HG03558 (cell line): ENCODE results near the gene WDR37.
"Not testable (repeated sequence)": the region's sequence is repeated elsewhere in the genome, so short reads cannot be mapped to it uniquely, and the experiment has no call there.

Experiments
- ATAC-seq: cut with Tn5 transposase; IDR thresholded peaks from one replicate; pipeline ENCODE4 v1.9.1; 2021; ENCODE audit warnings: moderate number of reproducible peaks; ENCODE audit not compliant: unreplicated experiment; ENCODE audit errors: extremely low read depth

The WDR37 gene

DNA sequence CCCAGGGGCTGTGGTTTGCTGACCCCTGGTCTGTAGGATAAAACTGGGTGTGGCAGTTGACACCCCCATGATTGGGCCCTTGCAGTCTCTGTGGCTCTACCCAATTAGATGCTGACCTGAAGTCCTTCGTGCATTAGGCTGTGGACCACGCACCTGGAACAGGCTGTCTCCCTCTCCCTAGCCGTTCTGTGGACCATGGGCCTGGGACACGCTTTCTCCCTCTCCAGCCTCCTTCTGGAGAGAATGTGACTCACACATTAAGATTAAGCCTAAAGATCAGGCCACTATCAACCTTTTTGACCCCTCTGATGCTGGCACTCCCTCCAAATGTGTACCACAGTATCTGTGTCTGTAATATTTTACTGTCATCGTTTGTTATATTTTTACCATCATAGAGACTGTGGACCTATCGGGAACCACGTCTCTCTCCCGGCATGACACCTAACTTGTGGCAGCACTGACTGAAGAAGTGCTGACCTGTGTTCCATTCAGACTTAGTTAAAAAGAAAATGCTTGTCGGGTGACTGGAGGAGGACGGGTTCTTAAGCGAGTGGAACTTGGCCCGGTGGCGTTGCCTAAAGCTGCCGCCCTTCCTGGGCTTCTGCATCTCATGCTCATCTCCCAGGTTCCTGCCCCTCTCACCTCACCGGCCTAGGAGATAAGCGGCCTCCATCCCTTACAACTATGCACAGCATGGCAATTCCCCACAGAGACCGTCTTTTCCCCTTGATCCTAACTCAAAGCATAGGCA lies 92.8 kb downstream of the WDR37 start:
- ATAC-seq, result no peak

- ATAC-seq, result no peak
Observed at GRCh38 chr10:1149793-1150637, 93.8 kb downstream of the WDR37 start.

DNA sequence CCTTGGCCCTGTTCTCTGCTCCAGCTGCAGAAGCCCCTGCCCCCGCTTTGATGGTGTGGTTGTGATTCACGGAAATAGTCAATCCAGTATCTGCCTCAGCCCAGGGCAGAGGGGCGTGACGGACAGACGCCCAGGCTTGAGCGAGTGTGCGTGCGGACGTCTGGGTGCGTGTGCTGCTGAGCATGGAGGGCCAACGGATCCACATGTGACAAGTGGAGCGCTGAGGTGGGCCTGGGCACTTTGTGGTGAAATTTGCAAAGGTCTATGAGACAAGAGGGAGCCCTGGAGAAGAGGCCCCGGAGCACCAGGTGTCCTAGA lies 94.4 kb downstream of the WDR37 start:
- ATAC-seq, result no peak

DNA sequence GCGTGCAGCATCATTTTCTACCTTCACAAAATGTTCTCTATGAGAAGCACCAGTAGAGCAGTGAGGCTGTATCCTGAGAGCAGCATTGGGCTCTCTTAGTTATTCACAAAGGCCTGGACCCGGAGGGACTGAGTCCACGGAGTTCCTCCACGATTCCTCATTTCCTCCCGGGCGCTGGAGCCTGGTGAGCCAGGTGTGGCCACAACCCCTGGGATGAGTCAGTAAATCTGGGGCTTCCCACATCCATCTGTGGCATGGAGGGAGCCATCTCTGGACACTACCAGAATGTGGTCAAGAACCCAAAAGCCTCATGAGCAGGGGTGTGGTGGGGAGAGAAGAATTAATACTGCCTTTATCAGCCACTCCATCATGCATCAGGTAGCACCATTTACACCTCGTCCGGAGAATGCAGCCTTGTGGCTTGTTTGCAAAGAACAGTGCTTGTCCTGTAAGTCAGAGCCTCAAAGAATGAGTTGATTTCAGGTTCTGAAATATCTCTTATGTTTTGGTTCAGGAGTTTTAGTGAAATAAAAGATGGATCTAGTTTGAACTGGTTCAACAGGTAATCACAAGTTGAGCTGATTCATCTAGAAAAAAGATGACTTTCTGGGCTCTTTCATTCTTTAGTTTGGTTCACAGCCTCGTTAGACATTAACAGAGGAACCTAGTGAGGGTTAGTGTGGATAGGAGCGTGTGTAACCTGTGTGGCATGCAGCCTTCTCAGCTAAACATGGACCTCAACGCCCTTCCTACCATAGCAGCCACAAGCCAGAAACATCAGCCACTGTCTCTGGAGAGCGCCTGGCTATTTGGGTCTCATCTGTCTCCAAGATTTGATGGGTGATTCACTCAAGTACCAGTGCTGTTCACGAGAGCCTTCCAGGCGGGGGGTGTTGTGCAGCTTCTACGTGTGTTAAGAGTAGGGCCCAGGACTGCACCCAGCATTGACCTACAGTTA lies 95.2 kb downstream of the WDR37 start:
- no peak for ATAC-seq

DNA sequence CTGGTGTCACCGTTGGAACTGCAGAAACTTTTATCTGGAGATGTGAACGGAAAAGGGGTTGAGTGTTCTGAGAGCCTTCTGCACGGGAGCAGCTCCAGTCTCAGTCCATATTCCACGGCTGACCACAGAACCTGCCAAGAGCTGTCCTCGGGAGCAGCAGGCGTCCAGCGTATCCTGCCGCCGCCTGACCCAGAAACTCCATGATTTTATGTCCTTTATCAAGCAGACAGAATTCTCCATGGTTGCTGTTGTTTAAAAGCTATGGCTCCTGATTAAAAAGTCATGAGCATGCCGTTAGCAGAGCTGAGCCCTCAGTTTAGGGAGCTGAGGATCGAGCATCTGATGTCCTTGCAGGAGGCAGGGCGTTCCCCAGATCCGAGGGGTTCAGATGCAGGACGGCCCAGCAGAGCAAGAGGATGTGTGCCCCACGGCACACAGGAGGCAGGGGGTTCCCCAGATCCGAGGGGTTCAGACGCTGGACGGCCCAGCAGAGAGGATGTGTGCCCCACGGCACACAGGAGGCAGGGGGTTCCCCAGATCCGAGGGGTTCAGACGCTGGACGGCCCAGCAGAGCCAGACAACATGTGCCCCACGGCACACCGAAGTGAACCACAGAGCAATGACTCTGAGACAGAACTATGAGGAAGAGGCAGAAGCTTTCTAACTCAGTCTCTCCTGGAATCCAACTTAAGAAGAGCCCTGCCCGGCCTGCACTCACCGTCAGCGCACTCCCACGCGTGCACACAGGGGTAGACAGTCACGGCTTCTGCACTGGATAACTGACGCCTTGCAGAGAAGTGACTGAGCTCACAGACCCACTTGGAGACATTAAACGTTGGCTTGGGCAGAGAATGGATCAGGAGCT lies 96.4 kb downstream of the WDR37 start:
- no peak for ATAC-seq

DNA sequence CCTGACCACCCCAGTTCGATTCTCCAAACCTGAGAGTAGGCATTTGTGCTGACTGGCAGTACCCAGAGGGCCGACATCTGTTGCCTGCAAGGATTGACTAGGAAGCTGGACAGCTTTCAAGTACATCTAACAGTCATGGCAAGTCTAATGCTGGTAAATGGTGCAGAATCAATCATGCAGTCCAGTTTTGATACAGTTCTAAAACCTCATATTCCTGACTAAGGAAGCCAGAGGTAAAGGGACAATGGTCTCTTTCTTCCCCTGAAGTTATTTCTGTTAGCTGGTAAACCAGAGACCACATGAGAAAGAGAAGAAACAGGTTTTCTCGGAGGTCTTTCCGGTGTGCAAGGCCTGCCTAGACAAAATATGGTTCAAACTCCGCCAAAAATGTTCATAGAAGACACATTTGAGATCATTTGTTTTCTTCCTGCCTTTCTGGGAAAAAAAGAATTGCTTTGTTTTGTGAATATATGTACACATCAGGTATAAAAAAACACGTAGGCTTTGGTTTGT lies 97.1 kb downstream of the WDR37 start:
- no peak for ATAC-seq

GRCh38 chr10:1153805-1154351 lies 97.7 kb downstream of the WDR37 start:
- no peak for ATAC-seq

GRCh38 chr10:1154531-1155295 lies 98.5 kb downstream of the WDR37 start:
- ATAC-seq, result no peak

GRCh38 chr10:1155791-1156615 lies 99.8 kb downstream of the WDR37 start:
- ATAC-seq, result no peak

DNA sequence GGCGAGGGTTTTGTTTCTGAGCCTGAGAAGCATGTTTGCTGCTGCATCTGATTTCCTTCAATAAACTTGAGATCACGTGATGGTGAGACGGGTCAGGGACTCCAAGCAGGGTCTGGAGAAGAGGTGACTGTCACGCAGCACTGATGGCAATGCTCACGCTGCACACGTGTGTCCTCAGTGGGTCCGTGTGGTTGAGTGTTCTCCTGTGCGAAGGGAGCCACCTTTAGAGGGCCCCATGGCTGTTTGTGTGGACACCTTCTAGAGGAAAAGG lies 100.4 kb downstream of the WDR37 start:
- ATAC-seq, result no peak

DNA sequence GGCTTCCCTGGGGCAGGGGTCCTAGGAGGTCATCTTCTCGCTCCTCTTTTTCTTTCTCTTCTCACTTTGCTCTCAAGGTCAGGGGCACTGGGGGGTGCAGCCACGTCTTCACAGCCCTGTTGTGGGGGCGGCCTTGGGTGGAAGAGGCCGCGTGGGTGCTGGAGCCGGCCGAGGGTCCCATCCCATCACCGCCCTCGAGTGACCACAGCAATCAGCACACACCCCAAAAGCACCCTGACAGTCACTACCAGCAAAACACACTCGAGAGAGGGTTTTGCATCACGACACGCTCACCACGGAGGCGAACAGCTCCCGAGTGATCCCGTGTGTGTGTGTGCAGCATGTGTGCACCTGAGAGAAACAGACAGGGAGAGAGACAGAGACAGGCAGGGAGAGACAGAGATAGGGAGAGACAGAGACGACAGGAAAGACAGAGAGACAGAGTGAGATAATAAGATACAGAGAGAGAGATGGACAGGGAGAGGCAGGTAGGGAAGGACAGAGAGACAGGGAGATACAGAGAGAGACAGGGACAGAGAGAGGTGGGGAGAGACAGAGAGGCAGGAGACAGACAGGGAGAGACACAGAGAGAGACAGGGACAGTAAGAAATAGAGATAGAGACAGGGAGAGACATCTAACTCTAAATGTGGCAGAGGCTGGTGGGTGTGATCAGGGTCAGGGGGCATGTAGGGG lies 100.9 kb downstream of the WDR37 start:
- no peak for ATAC-seq

GRCh38 chr10:1157615-1157933 lies 101.4 kb downstream of the WDR37 start:
- ATAC-seq, result no peak

DNA sequence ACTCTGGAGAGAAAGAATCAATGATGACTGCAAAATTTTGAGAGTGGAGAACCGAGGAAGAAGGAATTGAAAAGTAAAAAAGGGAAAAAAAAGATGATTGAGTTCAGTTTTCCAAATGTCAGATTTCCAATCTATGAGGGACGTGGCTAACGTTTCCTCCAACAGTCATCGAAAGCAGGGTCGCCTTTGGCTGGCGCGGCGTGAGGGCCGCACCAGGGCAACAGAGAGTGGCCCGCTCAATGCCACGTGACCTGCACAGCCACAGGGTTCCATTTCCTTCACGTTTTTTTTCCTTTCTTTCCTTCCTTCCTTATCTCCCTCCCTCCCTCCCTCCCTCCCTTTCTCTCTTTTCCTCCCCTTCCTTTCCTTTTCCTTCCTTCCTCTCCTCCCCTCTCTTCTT lies 101.9 kb downstream of the WDR37 start:
- no peak for ATAC-seq

- not testable (repeated sequence) for ATAC-seq
Observed at GRCh38 chr10:1158536-1158935, 102.4 kb downstream of the WDR37 start.

GRCh38 chr10:1159131-1160061 lies 103.2 kb downstream of the WDR37 start:
- ATAC-seq, result no peak

GRCh38 chr10:1160561-1161314 lies 104.6 kb downstream of the WDR37 start:
- ATAC-seq, result no peak
